ENCODE results near the gene BRD3OS.

DNA sequence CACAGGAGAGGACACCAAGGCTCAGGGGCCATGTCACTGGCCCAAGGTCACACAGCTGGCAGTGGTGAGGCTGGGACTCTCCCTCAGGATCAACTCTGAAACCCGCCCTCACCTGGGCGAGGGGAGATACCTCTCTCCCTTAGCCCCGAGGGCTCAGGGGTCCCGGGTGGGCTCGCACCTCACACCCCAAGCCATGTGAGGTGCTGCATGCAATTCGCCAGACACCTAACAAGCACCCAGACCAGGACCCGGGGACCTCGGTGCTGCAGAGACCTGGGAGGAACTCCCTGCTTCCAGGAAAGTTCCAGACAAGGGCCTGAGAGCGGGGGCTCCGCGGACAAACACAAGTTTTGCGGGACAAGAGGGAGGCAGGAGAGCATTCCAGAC, 23.3 kb downstream of the BRD3OS start:
- TF ChIP-seq, protein P1, sequence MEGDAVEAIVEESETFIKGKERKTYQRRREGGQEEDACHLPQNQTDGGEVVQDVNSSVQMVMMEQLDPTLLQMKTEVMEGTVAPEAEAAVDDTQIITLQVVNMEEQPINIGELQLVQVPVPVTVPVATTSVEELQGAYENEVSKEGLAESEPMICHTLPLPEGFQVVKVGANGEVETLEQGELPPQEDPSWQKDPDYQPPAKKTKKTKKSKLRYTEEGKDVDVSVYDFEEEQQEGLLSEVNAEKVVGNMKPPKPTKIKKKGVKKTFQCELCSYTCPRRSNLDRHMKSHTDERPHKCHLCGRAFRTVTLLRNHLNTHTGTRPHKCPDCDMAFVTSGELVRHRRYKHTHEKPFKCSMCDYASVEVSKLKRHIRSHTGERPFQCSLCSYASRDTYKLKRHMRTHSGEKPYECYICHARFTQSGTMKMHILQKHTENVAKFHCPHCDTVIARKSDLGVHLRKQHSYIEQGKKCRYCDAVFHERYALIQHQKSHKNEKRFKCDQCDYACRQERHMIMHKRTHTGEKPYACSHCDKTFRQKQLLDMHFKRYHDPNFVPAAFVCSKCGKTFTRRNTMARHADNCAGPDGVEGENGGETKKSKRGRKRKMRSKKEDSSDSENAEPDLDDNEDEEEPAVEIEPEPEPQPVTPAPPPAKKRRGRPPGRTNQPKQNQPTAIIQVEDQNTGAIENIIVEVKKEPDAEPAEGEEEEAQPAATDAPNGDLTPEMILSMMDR (conservative IDR thresholded peaks at IDR 0.05; ENCODE audit: low read length): no peak
- TF ChIP-seq EZH2phosphoT487 (IDR thresholded peaks at IDR 0.05; ENCODE audit: borderline replicate concordance, low read depth, low read length): no peak

Data from OCI-LY7 (cell line).